NCI-H748 (cell line): ENCODE measurements around the gene PGBD2.
"Not testable (repeated sequence)": the region's sequence is repeated elsewhere in the genome, so short reads cannot be mapped to it uniquely, and the experiment has no call there.

Source experiments
- DNase-seq: peaks from one replicate; lab custom pipeline; 2025; ENCODE audit not compliant: unreplicated experiment; lab: John Stamatoyannopoulos, UW

PGBD2 gene

DNA sequence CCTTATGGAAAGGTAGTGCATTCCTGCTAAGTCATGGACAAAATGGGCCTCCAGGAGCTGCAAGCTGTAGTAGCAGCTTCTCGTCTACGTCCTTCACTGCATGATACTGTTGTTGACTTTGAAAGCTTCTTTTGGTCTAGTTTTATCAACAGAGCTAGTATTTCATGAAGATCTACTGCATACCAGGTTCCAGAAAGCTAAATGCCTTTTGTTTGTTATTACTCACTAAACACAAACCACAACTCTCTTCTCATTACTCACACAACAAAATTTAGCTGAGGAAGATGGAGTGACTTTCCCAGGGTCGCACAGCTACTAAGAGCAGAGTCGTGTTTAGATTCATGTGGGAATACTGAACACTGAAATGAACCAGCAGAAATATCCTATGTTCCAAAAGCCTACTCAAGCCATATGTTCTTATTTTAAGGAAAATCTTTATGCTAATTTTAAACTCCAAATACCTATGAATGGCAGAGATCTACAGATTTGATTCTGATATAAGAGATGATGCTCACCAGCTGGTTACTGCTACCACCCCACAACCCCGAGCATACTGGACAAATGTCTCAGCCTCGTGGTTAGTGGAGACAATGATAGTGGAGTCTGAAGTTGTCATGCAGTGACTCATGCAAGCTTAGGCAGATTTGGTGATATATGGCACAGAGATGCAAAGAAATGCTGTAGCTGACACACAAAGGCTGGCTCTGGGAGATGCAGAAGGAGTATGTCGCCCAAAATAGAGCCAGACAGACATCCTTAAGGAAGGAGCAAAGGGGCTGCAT, 20.6 kb downstream of the PGBD2 start:
- no peak for DNase-seq

DNA sequence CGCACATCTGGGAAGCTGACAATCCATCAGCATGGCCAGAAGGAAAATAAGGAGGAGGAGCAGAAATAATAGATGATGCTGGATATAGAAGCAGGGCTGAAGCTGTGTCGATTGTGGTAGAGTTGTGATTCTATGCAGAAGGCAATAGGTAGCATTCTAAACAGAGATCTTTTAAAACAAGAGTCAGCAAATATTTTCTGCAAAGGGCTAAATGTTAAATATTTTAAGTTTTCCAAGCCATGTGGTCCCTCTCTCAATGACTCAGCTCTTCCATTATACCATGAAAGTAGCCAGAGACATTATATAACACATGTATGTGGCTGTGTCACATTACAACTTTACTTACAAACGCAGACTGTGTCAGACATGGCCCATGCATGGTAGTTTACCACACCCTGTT, 21.2 kb downstream of the PGBD2 start:
- not testable (repeated sequence) for DNase-seq

DNA sequence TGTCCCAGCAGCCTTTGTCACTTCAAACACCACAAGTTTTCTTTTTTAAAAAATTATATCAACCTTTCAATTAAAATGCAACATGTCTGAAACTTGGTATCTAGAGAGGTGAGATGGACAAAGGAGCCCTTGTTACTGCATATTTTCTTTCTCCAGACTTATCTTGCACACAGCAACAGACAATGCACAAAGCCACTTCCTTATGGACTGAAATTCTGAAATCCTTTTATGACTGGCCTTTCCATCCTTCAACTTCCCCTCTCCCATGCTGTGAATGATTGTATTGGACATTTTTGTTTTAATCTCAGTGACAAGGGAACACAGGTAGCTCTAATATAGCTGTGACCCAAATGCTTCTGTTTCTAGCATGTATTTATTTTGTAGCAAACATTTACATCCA, 22.1 kb downstream of the PGBD2 start:
- DNase-seq: not testable (repeated sequence)

DNA sequence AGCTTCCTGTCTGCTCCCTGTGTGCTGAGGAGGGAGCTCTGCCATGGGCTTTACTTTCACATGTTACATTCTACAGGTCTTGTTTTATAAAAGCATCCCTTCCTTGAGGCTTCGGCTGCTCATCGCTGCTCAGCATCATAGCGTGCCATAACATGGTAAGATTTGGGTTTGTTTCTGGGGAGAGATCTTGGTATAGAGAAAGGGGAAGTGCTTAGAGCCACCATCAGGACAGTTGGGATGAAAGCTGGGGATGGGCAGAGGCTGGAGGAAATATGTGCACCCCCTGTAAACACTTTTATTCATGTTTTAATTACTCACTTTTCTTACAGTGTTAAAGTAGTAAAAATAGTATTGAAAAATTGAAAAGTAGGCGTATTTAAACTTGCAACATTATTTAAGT, 24.0 kb downstream of the PGBD2 start:
- not testable (repeated sequence) for DNase-seq

DNA sequence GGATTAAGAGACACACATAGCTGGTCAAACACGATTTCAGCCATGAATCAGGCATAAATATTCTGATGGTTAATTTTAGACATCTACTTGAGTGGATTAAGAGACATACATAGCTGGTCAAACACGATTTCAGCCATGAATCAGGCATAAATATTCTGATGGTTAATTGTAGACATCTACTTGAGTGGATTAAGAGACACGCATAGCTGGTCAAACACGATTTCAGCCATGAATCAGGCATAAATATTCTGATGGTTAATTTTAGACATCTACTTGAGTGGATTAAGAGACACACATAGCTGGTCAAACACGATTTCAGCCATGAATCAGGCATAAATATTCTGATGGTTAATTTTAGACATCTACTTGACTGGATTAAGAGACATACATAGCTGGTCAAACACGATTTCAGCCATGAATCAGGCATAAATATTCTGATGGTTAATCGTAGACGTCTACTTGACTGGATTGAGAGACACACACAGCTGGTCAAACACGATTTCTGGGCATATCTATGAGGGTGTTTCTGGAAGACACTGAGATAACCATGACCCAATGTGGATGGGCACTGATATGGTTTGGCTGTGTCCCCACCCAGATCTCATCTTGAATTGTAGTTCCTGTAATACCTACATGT, 32.3 kb downstream of the PGBD2 start:
- DNase-seq: not testable (repeated sequence)

DNA sequence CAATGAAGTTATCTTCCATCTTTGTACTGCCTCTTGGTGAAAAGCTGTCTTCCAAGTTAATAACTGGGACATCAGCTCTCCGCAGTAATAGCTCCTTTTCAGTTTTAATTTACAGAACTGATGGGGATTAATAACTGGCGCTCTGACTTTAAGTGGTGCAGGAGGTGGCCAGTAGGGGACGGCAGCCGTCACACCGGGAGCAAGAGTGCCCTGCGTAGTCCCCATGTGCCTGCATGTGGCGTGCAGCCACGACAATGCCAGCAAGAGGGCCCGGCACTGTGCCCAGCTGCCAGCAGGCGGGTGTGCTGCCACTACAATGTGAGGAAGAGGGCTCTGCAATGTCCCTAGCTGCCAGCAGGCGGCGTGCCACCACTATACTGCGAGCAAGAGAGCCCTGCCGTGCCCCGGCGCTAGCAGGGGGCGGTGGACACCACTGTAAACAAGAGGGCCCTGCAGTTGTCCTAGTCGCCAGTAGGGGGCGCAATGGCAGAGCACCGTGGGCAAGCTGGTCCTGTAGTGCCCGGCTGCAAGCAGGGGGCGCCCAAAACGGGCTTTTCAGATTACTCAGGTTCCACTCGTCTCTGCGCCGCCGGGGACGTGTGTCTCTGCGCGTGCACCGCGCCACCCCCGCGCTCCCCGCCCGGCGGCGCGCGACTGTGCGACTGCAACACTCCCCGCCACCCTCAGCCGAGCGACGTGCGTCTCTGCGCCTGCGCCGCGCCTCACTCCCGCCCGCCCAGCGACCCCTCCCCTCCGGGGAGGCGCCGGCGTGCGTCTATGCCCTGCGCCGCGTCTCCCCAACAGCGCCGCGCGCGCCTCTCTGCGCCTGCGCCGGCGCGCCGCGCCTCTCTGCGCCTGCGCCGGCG, 38.3 kb downstream of the PGBD2 start:
- DNase-seq: not testable (repeated sequence)

DNA sequence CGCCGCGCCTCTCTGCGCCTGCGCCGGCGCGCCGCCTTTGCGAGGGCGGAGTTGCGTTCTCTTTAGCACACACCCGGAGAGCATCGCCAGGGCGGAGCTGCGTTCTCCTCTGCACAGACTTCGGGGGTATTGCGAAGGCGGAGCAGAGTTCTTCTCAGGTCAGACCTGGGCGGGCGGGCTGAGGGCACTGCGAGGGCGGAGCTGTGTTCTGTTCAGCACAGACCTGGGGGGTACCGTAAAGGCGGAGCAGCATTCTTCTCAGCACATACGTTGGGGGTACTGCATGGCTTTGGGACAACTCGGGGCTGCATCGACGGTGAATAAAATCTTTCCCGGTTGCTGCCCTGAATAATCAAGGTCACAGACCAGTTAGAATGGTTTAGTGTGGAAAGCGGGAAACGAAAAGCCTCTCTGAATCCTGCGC, 39.0 kb downstream of the PGBD2 start:
- DNase-seq: not testable (repeated sequence)

DNA sequence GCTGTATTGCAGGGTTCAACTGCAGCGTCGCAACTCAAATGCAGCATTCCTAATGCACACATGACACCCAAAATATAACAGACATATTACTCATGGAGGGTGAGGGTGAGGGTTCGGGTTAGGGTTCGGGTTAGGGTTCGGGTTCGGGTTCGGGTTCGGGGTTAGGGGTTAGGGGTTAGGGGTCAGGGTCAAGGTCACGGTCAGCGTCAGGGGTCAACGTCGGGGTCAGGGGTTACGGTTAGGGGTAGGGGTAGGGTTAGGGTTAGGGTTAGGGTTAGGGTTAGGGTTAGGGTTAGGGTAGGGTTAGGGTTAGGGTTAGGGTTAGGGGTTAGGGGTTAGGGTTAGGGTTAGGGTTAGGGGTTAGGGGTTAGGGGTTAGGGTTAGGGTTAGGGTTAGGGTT, 39.4 kb downstream of the PGBD2 start:
- not testable (repeated sequence) for DNase-seq

DNA sequence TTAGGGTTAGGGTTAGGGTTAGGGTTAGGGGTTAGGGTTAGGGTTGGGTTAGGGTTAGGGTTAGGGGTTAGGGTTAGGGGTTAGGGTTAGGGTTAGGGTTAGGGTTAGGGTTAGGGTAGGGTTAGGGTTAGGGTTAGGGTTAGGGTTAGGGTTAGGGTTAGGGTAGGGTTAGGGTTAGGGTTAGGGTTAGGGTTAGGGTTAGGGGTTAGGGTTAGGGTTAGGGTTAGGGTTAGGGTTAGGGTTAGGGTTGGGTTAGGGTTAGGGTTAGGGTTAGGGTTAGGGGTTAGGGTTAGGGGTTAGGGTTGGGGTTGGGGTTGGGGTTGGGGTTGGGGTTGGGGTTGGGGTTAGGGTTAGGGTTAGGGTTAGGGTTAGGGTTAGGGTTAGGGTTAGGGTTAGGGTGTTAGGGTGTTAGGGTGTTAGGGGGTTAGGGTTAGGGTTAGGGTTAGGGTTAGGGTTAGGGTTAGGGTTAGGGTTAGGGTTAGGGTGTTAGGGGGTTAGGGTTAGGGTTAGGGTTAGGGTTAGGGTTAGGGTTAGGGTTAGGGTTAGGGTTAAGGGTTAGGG, 39.9 kb downstream of the PGBD2 start:
- not testable (repeated sequence) for DNase-seq
